ENCODE measurements around the gene MRPL48.
"Not testable (repeated sequence)": the region's sequence is repeated elsewhere in the genome, so short reads cannot be mapped to it uniquely, and the experiment has no call there.

The MRPL48 gene

DNA sequence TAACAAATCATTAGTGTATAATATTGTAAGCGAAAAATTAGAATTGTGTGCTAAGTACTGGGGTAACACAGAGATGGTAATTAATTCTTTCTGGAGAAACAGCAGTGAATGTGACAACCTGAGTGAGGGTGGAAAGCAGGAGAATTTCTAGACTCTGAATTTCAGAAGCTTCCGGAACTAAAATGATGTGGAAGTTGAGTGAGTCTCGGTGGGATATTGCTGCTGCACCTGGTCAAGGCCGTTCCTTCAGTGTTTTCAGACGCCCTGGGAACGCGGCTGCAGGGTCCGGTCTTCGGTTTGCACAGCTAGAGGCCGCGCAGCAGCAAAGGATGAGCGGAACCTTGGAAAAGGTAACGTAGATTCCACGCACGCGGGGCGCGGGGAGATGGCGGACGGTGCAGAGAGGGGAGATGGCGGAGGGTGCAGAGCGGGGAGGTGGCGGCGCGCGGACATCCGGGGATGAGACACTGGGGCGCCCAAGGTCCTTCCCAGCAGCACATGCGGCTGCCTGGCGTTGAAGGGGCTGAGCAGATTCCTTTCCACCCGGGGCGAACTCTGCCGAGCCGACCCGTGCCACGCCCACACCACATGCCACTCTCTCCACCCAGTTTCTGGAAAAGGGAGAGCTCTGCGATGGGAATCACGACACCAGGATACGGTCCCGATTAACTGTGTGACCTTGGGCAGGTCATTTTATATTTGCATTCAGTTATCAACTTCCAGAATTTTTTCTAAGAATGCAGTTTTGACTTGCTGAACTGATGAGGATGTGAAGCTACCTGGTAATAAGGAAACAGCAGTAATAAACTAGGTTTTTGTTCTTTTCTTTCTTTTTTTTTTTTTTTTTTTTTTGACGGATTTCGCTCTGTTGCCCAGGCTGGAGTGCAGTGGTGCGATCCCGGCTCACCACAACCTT lies at the start of gene MRPL48:
Gene MRPL48 (plus strand): TSS at position 232 of the 916 bp plus-strand sequence. CDS start 98 bp downstream, at position 330.
- DNase-seq (ENCODE audit: low read depth in 2 of 3, low spot score in 2 of 3) = peak; percentile 64 to 81 (median 80)

DNA sequence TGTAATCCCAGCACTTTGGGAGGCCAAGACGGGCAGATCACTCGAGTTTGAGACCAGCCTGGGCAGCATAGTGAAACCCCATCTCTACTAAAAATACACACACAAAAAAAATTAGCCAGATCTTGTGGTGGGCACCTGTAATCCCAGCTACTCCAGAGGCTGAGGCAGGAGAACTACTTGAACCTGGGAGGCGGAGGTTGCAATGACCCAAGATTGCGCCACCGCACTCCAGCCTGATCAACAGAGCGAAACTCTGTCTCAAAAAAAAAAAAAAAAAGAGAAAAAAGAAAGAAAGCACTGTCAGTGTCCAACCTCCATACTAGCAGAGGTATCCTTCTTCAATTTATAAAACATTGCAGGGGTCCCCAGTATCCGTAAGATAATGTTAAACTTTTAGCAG lies 44.6 kb upstream of the MRPL48 start:
- no peak for DNase-seq (ENCODE audit: low read depth in 2 of 3, low spot score in 2 of 3)

DNA sequence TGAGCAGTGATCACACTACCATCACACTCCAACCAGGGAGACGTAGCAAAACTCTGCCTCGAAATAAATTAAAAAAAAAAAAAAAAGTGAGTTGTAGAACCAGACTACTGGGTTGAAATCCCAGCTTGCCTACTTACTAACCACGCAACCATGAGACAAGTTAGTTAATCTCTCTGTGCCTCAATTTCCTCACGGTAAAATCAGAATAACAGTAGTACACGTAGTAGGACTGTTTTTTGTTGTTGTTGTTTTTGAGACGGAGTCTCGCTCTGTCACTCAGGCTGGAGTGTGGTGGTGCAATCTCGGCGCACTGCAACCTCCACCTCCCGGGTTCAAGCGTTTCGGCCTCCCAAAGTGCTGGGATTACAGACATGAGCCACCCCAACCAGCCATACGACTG lies 41.0 kb upstream of the MRPL48 start:
- DNase-seq (ENCODE audit: low read depth in 2 of 3, low spot score in 2 of 3) = no peak

DNA sequence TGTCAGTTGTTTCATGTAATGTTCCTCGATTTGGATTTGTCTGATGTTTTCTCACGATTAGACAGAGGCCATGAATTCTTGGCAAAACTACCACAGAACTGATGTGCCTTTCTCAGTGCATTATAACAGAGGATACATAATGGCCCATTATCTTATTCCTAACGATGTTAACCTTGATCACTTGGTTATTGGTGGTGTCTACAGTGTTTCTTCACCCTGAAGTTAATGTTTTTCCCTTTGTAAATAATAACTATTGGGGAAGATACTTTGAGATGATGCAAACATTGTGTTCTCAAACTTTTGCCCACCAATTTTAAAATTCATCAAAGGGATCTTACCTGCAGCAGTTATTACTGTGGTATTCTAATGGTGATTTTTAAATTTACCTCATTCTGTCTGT lies 39.9 kb upstream of the MRPL48 start:
- DNase-seq (ENCODE audit: low read depth in 2 of 3, low spot score in 2 of 3) = no peak

DNA sequence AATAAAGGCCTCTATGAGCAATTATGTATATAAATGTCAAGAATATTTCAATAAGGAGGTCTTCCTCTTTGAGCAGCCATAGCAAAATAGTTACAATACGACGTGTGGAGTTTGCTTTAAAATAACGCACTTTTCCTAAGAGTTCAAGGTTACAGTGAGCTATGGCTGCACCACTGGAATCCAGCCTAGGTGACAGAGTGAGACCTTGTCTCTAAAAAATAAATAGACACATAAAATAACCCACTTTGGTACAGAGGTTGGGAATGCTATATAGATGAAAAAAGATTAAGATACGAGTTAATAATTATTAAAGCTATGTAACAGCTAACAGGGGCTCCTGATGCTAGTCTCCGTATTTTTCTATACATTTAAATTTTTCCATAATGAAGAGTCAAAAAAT lies 39.4 kb upstream of the MRPL48 start:
- DNase-seq (ENCODE audit: low read depth in 2 of 3, low spot score in 2 of 3) = no peak

DNA sequence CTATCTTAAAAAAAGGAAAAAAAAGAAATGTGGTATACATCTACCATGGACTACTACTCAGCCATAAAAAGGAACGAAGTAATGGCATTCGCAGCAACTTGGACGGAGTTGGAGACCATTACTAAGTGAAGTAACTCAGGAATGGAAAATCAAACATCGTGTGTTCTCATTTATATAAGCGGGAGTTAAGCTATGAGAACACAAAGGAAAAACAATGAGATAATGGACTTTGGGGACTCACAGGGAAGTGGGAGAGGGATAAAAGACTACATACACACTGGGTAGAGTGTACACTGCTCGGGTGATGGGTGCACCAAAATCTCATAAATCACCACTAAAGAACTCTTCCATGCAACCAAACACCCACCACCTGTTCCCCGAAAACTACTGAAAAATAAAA lies 38.6 kb upstream of the MRPL48 start:
- DNase-seq (ENCODE audit: low read depth in 2 of 3, low spot score in 2 of 3) = no peak

DNA sequence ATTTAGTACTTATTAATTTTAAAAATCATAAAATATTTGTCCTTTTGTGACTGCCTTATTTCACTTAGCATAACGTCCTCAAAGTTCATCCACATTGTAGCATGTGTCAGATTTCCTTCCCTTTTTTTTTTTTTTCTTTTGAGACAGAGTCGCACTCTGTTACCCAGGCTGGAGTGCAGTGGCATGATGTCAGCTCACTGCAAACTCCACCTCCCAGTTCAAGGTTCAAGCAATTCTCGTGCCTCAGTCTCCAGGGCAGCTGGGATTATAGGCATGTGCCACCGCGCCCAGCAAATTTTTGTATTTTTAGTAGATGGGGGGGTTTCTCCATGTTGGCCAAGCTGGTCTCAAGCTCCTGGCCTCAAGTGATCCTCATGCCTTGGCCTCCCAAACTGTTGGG lies 37.4 kb upstream of the MRPL48 start:
- no peak for DNase-seq (ENCODE audit: low read depth in 2 of 3, low spot score in 2 of 3)

DNA sequence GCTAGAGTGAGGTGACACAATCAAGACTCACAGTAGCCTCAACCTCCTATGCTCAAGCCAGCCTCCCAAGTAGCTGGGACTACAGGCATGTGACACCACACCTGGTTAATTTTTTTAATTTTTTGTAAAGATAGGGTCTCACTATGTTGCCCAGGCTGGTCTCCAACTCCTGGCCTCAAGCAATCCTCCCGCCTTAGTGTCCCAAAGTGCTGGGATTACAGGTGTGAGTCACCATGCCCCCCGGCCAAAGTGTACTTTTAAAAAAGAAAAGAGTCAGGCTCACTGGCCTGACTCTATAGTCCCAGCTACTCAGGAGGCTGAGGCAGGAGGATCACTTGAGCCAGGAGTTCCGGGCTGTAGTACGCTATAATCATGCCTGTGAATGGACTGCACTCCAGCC lies 36.8 kb upstream of the MRPL48 start:
- not testable (repeated sequence) for DNase-seq (ENCODE audit: low read depth in 2 of 3, low spot score in 2 of 3)

DNA sequence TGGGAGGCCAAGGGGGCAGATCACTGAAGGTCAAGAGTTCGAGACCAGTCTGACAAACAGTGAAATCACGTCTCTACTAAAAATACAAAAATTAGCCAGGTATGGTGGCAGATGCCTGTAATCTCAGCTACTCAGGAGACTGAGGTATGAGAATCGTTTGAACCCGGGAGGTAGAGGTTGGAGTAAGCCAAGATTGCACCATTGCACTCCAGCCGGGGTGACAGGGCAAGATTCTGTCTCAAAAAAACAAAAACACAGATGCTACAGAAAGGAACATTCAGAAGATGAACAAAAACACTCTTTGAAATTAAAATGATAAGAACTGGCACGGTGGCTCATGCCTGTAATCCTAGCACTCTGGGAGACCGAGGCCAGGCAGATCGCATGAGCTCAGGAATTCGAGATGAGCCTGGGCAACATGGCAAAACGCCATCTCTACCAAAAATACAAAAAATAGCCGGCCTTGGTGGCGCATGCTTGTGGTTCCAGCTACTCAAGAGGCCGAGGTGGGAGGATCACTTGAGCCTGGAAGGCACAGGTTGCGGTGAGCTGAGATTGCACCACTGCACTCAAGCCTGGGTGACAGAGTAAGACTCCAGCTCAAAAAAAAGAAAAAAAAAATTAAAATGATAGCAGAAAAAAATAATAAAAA lies 35.3 kb upstream of the MRPL48 start:
- no peak for DNase-seq (ENCODE audit: low read depth in 2 of 3, low spot score in 2 of 3)

DNA sequence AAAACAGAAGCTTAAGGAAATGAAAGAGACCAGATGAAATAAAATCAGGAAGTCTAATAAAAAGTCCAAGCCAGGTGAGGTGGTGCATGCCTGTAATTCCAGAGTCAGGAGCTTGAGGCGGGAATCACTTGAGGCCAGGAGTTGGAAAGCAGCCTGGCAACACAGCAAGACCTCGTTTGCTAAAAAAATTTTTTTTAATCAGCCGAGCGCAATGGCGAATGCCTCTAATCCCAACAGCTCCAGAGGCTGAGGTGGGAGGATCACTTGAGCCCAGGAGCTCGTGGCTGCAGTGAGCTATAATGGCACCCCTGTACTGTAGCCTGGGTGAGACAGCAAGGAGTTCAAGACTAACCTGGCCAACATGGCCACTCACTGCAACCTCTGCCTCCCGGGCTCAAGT lies 34.8 kb upstream of the MRPL48 start:
- no peak for DNase-seq (ENCODE audit: low read depth in 2 of 3, low spot score in 2 of 3)

DNA sequence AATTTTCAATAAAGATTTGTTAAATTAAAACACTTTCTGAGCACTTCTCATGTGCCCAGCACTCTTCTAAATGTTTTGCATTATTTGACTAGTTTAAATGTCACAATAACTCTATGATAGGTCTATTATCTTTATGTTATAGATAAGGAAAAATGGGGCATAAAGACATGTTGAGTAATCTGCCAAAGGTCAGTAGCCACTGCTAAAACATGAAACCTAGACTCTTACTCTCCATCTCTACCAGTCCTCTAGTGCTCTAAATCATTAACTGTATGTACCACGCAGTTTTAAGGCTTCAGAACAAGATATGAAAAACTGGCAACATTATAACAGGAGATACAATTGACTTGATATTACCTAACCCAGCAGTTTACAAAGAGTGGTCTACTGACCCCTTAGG lies 33.7 kb upstream of the MRPL48 start:
- no peak for DNase-seq (ENCODE audit: low read depth in 2 of 3, low spot score in 2 of 3)

DNA sequence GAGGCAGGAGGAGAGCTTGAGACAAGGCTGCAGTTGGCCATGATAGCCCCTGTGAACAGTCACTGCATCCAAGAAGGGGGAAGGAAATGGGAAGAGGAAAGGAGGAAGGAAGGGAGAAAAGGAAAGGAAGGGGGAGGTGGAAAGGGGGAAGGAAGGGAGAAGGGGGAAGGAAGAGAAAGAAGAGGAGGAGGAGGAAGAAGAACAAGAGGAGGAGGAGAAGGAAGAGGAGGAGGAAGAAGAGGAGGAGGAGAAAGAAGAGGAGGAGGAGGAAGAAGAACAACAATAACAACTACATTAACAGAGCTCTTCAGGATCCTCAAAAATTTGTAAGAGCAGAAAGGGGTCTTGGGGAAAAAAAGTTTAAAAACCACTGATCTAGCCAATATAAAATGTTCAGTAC lies 32.0 kb upstream of the MRPL48 start:
- DNase-seq (ENCODE audit: low read depth in 2 of 3, low spot score in 2 of 3) = no peak

DNA sequence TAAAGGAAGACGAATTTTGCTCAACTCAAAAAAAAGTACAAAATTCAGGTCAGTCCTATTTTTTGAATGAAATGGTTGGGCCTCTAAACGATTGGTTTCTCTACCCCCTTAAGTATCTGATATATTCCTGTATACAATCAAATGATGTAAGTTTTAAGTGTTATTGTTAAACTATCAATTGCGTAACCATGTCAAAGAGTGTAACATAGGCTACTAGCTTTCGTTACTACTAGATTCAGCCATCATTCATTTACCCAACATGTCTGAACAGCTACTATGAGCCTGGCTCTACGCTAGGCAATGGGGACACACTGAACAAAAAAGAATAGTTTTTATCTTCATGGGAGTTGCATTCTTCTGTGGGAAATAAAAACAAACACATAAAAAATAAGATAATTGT lies 30.1 kb upstream of the MRPL48 start:
- no peak for DNase-seq (ENCODE audit: low read depth in 2 of 3, low spot score in 2 of 3)

DNA sequence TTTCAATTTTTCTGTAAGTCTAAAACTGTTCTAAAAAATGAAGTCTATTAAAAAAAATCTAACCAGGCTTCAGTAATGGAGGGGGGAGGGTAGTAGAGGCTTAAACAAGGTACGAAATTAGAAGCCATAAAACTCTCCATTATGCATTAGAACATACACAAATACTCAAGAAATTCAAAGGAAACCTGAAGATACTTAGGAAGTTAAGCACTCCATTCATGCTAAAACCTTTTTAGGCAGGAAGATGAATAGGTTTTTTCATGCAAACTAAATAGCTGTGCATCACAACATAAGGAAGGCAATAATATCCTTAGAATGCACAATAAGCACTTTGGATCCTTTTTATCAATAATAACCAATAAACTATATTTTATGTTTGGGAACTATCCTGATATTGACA lies 29.2 kb upstream of the MRPL48 start:
- DNase-seq (ENCODE audit: low read depth in 2 of 3, low spot score in 2 of 3) = no peak

DNA sequence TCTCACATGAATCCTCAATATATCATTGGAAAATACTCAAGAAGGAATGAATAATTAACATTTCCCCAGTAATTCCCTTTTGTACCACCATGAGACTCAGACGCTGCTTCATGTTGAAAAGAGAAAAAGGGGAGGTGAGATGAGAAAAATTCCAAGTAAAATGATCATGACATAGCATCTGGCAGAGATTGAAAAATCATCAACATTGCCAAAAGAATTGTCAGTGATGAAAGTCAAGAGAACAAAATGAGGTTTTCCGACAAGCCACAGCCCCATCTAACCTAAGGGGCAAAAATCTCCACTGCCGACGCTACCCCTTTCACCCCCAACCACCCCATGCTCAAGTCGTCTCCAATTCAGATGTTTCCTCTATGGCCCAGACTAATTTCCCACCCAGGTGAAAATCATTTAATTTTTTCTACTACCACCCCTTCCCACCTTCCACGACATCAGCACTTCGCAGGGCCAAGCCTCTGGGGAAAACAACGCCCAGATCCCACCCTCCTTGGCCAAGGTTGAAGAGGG lies 28.0 kb upstream of the MRPL48 start:
- DNase-seq (ENCODE audit: low read depth in 2 of 3, low spot score in 2 of 3) = peak in 2 of 3 experiments; percentile 1 to 16

DNA sequence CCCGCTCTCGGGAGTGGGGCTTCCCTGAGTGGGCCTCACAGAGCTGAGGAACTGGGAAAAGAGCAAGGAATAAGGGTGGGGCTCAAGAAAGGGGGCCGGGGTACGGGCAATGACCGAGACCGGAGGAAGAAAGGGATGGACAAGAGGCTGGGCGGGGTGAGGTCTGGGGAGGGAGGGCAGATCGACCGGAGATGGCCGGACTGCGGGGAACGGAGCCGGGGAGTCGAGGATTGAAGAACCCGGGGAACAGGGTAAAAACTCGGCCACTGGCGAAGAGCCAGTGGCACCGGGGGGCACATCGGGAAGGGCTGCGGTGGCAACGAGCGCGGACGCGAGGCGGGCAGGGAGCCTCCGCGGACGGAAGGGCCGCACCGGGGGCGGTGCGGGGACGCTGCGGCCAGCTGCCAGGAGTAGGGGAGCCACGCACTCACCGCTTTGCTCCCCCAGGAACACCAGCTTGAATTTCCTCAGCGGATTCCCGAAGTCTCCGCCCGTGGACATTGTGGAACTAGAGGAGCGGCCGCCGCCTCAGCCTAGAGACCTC lies 27.5 kb upstream of the MRPL48 start:
- peak in 1 of 3 experiments; percentile 5 for DNase-seq (ENCODE audit: low read depth in 2 of 3, low spot score in 2 of 3)

DNA sequence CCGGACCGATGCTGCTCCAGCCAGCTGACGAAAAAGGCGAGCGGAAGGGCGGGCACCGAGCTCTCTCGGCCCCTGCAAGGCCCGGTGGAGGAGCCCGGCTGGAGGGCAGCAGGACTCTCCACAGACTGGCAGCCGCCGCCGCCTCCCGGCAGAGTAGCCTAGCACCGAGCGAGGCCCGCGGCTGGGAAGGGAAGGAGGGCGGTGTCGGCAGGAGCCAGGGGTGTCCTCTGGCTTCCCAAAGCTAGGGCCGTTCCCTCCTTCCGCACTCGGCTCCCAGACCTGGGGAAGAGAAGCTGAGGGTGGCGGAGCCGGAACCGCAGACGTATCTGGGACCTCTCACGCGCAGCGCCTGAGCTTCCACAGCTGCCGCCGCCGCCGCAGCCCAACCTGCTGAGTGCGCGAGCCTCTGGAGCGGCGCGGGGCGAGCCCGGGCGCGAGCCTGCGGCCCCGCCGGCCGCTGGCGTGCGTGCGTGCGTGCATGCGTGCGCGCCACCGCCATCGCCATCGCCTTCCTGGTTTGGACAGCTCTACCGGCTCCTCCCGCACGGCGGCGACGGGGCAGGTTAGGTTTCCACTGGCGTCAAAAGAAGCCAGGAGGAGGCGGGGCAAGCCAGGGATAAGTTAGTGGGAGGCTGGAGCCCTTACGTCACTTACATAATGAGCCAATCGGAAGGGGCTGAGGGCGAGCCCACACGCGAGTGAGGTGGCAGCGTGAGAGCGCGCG lies 26.8 kb upstream of the MRPL48 start, which contains the start of gene RAB6A:
Gene RAB6A (minus strand): TSS at position 396 of the 724 bp plus-strand sequence. CDS start 439 bp downstream, outside the sequence.
- peak; percentile 92 to 99 (median 94) for DNase-seq (ENCODE audit: low read depth in 2 of 3, low spot score in 2 of 3)

DNA sequence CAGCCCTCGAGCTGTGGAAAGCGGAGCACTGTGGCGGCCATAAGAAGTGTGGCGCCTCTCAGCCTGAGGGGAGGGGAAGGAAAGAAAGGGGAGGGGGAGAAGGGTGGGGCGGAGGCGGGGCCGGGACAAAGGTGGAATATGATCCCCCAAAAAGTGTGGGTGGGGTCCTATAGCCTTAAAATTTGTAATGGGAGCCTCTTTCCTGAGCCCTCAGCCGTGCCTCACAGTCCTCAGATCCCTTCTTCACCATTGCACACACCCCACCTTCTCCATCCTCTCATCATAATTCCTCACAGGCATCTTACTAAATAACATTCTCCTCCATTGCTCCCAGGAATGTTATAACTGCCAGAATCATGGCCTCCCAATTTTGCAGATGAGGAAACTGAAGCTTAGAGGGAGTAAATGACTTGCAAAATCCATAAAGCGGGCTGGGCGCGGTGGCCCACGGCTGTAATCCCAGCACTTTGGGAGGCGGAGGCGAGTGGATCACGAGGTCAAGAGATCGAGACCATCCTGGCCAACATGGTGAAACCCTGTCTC lies 26.2 kb upstream of the MRPL48 start:
- peak in 1 of 3 experiments; percentile 4 for DNase-seq (ENCODE audit: low read depth in 2 of 3, low spot score in 2 of 3)

DNA sequence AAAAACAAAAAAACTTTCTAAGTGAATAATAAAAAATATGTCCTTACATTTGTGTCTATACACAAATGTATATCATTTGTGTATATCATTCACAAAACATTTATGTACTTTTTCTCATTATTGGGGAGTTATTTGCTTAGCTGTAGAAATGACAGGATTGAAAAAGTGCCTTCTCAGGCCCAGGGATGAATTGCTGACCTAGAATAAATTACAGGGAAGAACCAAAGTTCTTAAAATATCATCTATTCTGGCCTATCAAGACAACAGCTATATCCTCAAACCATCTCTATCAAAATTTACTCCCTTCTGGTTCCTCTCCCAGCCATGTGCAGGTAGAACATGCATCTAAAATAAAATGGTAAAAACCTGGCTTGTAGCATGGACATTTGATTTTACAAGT lies 24.9 kb upstream of the MRPL48 start:
- DNase-seq (ENCODE audit: low read depth in 2 of 3, low spot score in 2 of 3) = no peak

DNA sequence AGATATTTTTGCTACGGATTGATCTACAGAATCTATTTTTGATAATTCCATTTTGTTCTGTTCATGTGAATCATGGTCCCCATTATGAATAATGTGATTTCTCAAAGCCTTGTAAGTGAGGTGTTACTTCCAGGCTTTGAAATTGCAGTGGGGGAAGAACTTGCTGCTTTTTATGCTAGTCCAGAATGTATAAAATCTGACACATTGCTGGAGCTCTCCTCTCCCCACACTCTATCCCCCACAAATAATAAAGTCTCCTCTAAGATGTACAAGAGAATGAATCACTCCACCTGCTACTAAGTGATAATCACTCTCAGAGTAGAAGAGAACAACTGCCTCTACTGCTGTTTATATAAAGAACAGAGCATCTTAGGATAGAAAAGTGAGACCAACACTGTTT lies 20.9 kb upstream of the MRPL48 start:
- DNase-seq (ENCODE audit: low read depth in 2 of 3, low spot score in 2 of 3) = no peak

DNA sequence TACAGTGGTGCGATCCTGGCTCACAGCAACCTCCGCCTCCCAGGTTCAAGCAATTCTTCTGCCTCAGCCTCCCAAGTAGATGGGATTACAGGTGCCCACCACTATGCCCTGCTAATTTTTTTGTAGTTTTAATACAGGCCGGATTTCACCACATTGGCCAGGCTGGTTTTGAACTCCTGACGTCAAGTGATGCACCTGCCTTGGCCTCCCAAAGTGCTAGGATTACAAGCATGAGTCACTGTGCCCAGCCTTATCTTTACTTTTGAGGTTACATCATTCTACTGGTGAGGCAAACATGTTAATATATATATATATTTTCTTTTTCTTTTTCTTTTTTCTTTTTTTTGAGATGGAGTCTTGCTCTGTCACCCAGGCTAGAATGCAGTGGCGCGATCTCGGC lies 16.9 kb upstream of the MRPL48 start:
- not testable (repeated sequence) for DNase-seq (ENCODE audit: low read depth in 2 of 3, low spot score in 2 of 3)
